Right lobe of liver (tissue), 6 donors: Measurements from ENCODE around the gene PPDPF. TPM values are rescaled to one million over a fixed set of nuclear protein-coding genes. Genes with fewer than 3 reads are reported as not detected.
A peak's percentile ranks its signal among the peaks of the same experiment; 100 is the strongest.

Experiments
- ATAC-seq, 4 donors: fragments of 200-7000 bp; cut with Tn5 transposase; one replicate each; pipeline ENCODE4 v1.9.1; 2020; ENCODE audit warnings: mild to moderate bottlenecking in 4 of 4, moderate library complexity in 4 of 4
- DNase-seq, 3 donors: peaks; one replicate each; pipeline ENCODE4 v3.0.0-alpha.2; 2020
- H3K27ac ChIP-seq, 3 donors: fragments of 200-600 bp; one replicate each; pipeline ENCODE4 v1.8.0; 2022
- H3K27me3 ChIP-seq, 2 donors: fragments of 200-600 bp; one replicate each; pipeline ENCODE4 v1.8.0; 2022
- H3K36me3 ChIP-seq, 4 donors: fragments of 200-600 bp; sonication (generic) in 1 of 4; one replicate each; pipeline versions ENCODE4 v1.5.1 to v1.8.0; 2017 to 2022; ENCODE audit warnings: control low read depth in 1 of 4
- H3K4me1 ChIP-seq, 4 donors: fragments of 200-600 bp; sonication (generic) in 1 of 4; one replicate each; pipeline versions ENCODE4 v1.5.1 to v1.8.0; 2017 to 2022; ENCODE audit warnings: control low read depth in 1 of 4
- H3K4me3 ChIP-seq, 3 donors: fragments of 200-600 bp; one replicate each; pipeline ENCODE4 v1.8.0; 2022
- H3K9me3 ChIP-seq, 4 donors: fragments of 200-600 bp; sonication (generic) in 1 of 4; one replicate each; pipeline versions ENCODE4 v1.5.1 to v1.8.0; 2017 to 2022; ENCODE audit warnings: control low read depth in 1 of 4
- POLR2A ChIP-seq: fragments of 450-650 bp; IDR thresholded peaks from one replicate; pipeline ENCODE4 v1.6.1; 2017; ENCODE audit warnings: antibody characterized with exemption, mild to moderate bottlenecking
- WGBS: methylation state at CpG from one replicate; pipeline ENCODE4 v1.1.6; 2018; ENCODE audit warnings: low coverage, low lambda C conversion rate; ENCODE audit not compliant: insufficient coverage; ENCODE audit errors: missing lambda C conversion rate; 5-methylcytosine and 5-hydroxymethylcytosine counted together
- intact Hi-C, 2 donors: fragments of 100-400 bp; cut with DNase I; formaldehyde crosslinking; loops; one replicate each; pipeline versions ENCODE4 v1.11.2 to v1.14.1; 2022
- total RNA-seq, 6 experiments: library from RNA; depleted of rRNA in 2 of 6; stranded (reverse); fragments of >200 nt in 2 of 6; fragmentation: NEBNext Ultra II Directional in 3 of 6; extraction: Animal tissue kit (Norgen Biotek cat#: 25700) in 3 of 6; gene quantifications; one replicate each; pipeline versions ENCODE4 v1.1.0 to v1.2.4, GENCODE V29; 2016 to 2023
- TF ChIP-seq, protein P1 (sequence below), 4 donors: fragments of 200-600 bp in 3 of 4; fragments of 450-650 bp in 1 of 4; IDR thresholded peaks; one replicate each; pipeline versions ENCODE4 v1.5.1 to v1.8.0; 2016 to 2022; ENCODE audit warnings: antibody characterized with exemption in 4 of 4, mild to moderate bottlenecking in 2 of 4
- donor health status: DM: no; HTN: yes; CAD: no.
- donor health status: DM: no; HTN: no; CAD: no.
- donor health status: DM: no; HTN: no; CAD: no.
- donor health status: DM: no; HTN: yes; CAD: no.
- donor health status: DM: no; HTN: yes; CAD: no.

The PPDPF gene
- total RNA-seq, 6 experiments from 2014 or later, result 50.2 to 99.4 (median 76.7) TPM

GRCh38 chr20:63549019-63549418, 28.5 kb downstream of the PPDPF start:
- TF ChIP-seq, protein P1, sequence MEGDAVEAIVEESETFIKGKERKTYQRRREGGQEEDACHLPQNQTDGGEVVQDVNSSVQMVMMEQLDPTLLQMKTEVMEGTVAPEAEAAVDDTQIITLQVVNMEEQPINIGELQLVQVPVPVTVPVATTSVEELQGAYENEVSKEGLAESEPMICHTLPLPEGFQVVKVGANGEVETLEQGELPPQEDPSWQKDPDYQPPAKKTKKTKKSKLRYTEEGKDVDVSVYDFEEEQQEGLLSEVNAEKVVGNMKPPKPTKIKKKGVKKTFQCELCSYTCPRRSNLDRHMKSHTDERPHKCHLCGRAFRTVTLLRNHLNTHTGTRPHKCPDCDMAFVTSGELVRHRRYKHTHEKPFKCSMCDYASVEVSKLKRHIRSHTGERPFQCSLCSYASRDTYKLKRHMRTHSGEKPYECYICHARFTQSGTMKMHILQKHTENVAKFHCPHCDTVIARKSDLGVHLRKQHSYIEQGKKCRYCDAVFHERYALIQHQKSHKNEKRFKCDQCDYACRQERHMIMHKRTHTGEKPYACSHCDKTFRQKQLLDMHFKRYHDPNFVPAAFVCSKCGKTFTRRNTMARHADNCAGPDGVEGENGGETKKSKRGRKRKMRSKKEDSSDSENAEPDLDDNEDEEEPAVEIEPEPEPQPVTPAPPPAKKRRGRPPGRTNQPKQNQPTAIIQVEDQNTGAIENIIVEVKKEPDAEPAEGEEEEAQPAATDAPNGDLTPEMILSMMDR (IDR thresholded peaks at IDR 0.05), result no peak
- TF ChIP-seq POLR2A, result no peak
- ATAC-seq, result no peak
- 38% methylated on average over 16 of the region's 25 CpGs for WGBS
- Histone ChIP-seq H3K27ac (no peak overlapping the region), H3K36me3 (no peaks in the 10 kb centered on the region), H3K4me3 (no peak overlapping the region), H3K9me3 (no peaks in the 10 kb centered on the region), H3K4me1 (no peaks in the 10 kb centered on the region), H3K27me3 (no peaks in the 10 kb centered on the region)
- no peak for DNase-seq
- intact Hi-C loops, result loop anchor here in 1 of 2 donors (10.0 kb wide), 1 partner anchor 426 kb away; the partner anchor contains the start of gene SAMD10

DNA sequence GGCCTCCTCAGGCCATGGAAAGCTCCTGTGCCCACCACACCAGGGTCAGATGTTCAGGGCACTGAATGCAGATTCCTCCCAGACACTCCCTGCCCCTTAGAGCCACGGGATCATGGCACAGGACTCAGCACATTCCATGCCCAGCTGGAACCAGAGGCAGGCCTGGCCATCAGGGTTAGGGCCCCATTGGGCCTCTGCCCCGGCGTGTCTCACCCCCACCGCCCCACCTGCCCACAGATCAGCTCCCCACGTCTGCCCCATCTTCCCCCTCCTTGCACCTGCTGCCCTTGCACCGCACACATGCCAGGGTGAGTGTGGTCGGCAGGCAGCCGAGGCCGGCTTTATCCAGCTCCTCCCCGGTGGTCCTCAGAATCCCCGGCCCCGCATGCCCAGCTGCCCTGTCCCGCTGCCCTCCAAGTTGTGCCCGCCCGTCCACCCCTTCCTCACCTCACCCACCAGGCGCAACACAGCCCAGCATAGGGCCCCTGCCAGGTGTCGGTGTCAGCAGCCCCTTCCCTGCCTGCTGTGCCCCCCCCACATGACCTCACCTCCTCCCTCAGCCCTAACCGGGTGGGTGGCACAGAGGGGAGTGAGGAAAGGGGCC, 29.2 kb downstream of the PPDPF start:
- DNase-seq (no peak), ATAC-seq (no peak)
- intact Hi-C loops, result loop anchor here in 1 of 2 donors (10.0 kb wide), 1 partner anchor 425 kb away; the partner anchor contains the start of gene SAMD10
- H3K27ac ChIP-seq, result no peak overlapping the region
- no peaks in the 10 kb centered on the region for H3K27me3 ChIP-seq
- WGBS, result 87% methylated on average over 4 of the region's 18 CpGs
- no peaks in the 10 kb centered on the region for H3K36me3 ChIP-seq
- no peaks in the 10 kb centered on the region for H3K4me1 ChIP-seq
- no peak overlapping the region for H3K4me3 ChIP-seq
- no peaks in the 10 kb centered on the region for H3K9me3 ChIP-seq
- TF ChIP-seq, protein P1 (IDR thresholded peaks at IDR 0.05), result no peak

- Histone ChIP-seq H3K27me3 (no peaks in the 10 kb centered on the region), H3K36me3 (no peaks in the 10 kb centered on the region), H3K9me3 (no peaks in the 10 kb centered on the region), H3K4me1 (no peaks in the 10 kb centered on the region), H3K4me3 (no peak overlapping the region), H3K27ac (no peak overlapping the region)
- intact Hi-C loops, result no loop called here
- WGBS, result 40% methylated on average over 8 of the region's 9 CpGs
- TF ChIP-seq POLR2A, result no peak
- TF ChIP-seq, protein P1 (IDR thresholded peaks at IDR 0.05), result no peak
- DNase-seq (no peak), ATAC-seq (peak in 1 of 4 donors; percentile 30)
Observed at GRCh38 chr20:63551068-63551467, 30.5 kb downstream of the PPDPF start.

GRCh38 chr20:63552481-63553249, 32.1 kb downstream of the PPDPF start:
- intact Hi-C loops, result no loop called here
- no peak for ATAC-seq
- Histone ChIP-seq H3K4me3 (no peak overlapping the region), H3K27ac (no peak overlapping the region), H3K27me3 (no peaks in the 10 kb centered on the region), H3K36me3 (no peaks in the 10 kb centered on the region), H3K4me1 (no peaks in the 10 kb centered on the region), H3K9me3 (no peaks in the 10 kb centered on the region)
- whole genome bisulfite sequencing, result 27% methylated on average over 6 of the region's 15 CpGs
- DNase-seq, result no peak
- TF ChIP-seq, protein P1 (IDR thresholded peaks at IDR 0.05), result no peak
- no peak for TF ChIP-seq POLR2A
